Neutrophil (primary cell): ENCODE data around the gene RNPS1.

Source experiments
- H3K27ac ChIP-seq: fragments of 200-600 bp; sonication (generic); 2 replicates; pipeline ENCODE4 v1.5.1; 2016; ENCODE audit warnings: mild to moderate bottlenecking, moderate library complexity
- H3K27me3 ChIP-seq: fragments of 200-600 bp; sonication (generic); 2 replicates; pipeline ENCODE4 v1.6.0; 2016; ENCODE audit warnings: mild to moderate bottlenecking
- H3K36me3 ChIP-seq: fragments of 200-600 bp; sonication (generic); 2 replicates; pipeline ENCODE4 v1.5.1; 2017
- H3K4me1 ChIP-seq, 2 experiments: fragments of 200-600 bp in 1 of 2; sonication (generic) in 1 of 2; 1 replicate in 1 of 2; 2 replicates in 1 of 2; pipeline versions ENCODE4 v1.5.1 to v1.6.1; 2013 to 2016; ENCODE audit warnings: low read depth in 1 of 2, low read length in 1 of 2, mild to moderate bottlenecking in 1 of 2, moderate library complexity in 1 of 2; ENCODE audit not compliant: control insufficient read depth in 1 of 2, insufficient read depth in 1 of 2
- H3K4me3 ChIP-seq, 2 experiments: fragments of 200-600 bp in 1 of 2; sonication (generic) in 1 of 2; 1 replicate in 1 of 2; 2 replicates in 1 of 2; pipeline ENCODE4 v1.5.1; 2013 to 2016; ENCODE audit warnings: low read depth in 1 of 2, low read length in 1 of 2, mild to moderate bottlenecking in 1 of 2, moderate library complexity in 1 of 2
- H3K9me3 ChIP-seq: fragments of 200-600 bp; sonication (generic); 2 replicates; pipeline ENCODE4 v1.5.1; 2016
- TF ChIP-seq, protein P1 (sequence below): fragments of 200-600 bp; sonication (generic); IDR thresholded peaks from 2 replicates; pipeline ENCODE4 v1.5.1; 2016; ENCODE audit warnings: antibody characterized with exemption

Gene RNPS1

GRCh38 chr16:2226918-2227317 is 41.0 kb downstream of the RNPS1 start:
- Histone ChIP-seq H3K9me3 (no peaks in the 10 kb centered on the region), H3K27me3 (no peaks in the 10 kb centered on the region), H3K4me3 (no peak overlapping the region), H3K4me1 (peaks cover 15 to 18% of the 10 kb centered on the region in 2 experiments), H3K36me3 (peaks cover 49% of the 10 kb centered on the region), H3K27ac (no peak overlapping the region)
- TF ChIP-seq, protein P1, sequence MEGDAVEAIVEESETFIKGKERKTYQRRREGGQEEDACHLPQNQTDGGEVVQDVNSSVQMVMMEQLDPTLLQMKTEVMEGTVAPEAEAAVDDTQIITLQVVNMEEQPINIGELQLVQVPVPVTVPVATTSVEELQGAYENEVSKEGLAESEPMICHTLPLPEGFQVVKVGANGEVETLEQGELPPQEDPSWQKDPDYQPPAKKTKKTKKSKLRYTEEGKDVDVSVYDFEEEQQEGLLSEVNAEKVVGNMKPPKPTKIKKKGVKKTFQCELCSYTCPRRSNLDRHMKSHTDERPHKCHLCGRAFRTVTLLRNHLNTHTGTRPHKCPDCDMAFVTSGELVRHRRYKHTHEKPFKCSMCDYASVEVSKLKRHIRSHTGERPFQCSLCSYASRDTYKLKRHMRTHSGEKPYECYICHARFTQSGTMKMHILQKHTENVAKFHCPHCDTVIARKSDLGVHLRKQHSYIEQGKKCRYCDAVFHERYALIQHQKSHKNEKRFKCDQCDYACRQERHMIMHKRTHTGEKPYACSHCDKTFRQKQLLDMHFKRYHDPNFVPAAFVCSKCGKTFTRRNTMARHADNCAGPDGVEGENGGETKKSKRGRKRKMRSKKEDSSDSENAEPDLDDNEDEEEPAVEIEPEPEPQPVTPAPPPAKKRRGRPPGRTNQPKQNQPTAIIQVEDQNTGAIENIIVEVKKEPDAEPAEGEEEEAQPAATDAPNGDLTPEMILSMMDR: no peak

DNA sequence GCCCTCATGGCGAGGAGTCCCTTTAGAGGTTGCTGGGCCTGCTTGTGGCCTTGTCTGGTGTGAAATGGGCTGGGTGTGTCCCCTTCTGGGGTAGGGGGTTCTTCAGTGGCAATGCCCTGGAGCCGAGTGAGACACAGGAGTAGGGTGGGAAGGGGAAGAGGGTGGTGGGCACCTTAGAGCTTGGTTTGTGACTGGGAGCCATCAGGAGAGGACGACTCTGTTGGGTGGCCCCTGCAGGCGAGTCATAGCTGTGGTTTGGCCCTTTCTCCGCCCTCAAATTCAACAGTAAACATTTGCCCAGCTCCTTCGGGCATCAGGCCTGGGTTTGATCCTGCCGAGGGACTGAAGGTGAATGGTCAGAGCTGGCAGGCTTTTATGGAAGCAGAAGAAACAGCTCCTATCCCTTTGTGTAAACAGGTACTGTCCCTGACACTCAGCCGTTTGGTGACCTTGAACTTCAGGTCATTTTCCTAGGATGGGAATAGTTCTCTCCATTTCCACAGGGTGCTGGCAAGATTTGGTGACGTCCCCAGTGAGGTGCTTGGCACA is 41.6 kb downstream of the RNPS1 start:
- Histone ChIP-seq H3K27me3 (no peaks in the 10 kb centered on the region), H3K4me1 (peaks cover 15 to 18% of the 10 kb centered on the region in 2 experiments), H3K27ac (no peak overlapping the region), H3K4me3 (no peak overlapping the region), H3K36me3 (peaks cover 43% of the 10 kb centered on the region), H3K9me3 (no peaks in the 10 kb centered on the region)
- TF ChIP-seq, protein P1: no peak

DNA sequence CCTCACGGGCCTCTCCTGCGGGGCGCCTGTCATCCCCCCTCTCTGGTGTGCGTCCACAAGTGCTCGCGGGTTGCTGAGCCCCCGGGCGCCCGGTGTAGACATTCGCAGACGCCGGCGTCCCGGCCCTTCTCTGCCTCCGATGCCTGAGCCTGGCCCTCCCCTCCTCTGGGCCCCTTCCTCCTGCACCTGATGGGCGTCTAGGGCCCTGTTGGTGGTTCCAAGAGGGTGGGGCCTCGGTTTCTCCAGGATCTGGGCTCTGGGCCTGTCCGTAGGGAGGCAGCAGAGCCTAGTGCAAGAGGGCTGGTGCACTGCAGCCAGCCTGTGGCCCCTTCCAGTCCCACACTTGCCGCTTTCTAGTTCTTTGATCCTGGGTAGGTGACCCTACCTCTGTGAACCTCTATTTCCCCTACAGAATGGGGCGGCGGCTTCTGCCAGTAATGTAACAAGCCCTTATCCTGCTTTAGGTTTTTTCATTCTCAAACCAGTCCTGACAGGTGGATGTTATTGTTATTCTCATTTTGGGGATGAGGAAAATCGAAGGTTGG is 43.9 kb downstream of the RNPS1 start:
- Histone ChIP-seq H3K9me3 (no peaks in the 10 kb centered on the region), H3K4me3 (peak overlapping the region; percentile 75 to 76), H3K27me3 (no peaks in the 10 kb centered on the region), H3K36me3 (peaks cover 21% of the 10 kb centered on the region), H3K4me1 (peaks cover 15 to 18% of the 10 kb centered on the region in 2 experiments), H3K27ac (peak overlapping the region; percentile 88)
- TF ChIP-seq, protein P1: no peak

- TF ChIP-seq, protein P1: peak; percentile 53
- H3K36me3 ChIP-seq: peaks cover 14% of the 10 kb centered on the region
- H3K9me3 ChIP-seq: no peaks in the 10 kb centered on the region
- H3K27ac ChIP-seq: peak within 1 kb of the TSS; percentile 88
- H3K27me3 ChIP-seq: no peaks in the 10 kb centered on the region
- peak within 1 kb of the TSS; percentile 75 to 76 for H3K4me3 ChIP-seq
- H3K4me1 ChIP-seq: peaks cover 15 to 18% of the 10 kb centered on the region in 2 experiments
These were observed 44.5 kb downstream of the RNPS1 start, which contains the start of gene E4F1 for GRCh38 chr16:2223221-2223941. Gene E4F1 (plus strand): TSS chr16:2223591. CDS start chr16:2223614, 23 bp downstream.

DNA sequence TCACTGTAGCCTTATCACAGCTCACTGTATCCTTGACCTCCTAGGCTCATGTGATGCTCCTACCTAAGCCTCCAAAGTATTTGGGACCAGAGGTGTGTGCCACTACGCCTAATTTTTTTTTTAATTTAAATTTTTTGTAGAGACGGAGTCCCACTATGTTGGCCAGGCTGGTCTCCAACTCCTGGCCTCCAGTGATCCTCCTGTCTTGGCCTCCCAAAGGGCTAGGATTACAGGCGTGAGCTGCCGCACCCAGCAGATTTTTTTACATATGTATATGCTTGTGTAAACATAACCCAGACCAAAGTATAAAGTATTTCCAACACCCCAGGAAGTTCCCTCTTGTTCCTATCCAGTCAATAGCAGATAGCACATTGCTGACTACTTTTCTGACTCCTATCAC is 51.6 kb downstream of the RNPS1 start:
- Histone ChIP-seq H3K36me3 (no peaks in the 10 kb centered on the region), H3K9me3 (no peaks in the 10 kb centered on the region), H3K4me1 (peaks cover 40 to 41% of the 10 kb centered on the region in 2 experiments), H3K4me3 (no peak overlapping the region), H3K27ac (no peak overlapping the region), H3K27me3 (no peaks in the 10 kb centered on the region)
- TF ChIP-seq, protein P1: no peak
